22Rv1 (cell line): Measurements from ENCODE around the gene GRAMD1B.
"Not testable (repeated sequence)": the region's sequence is repeated elsewhere in the genome, so short reads cannot be mapped to it uniquely, and the experiment has no call there.

Experiments used
- H3K27ac ChIP-seq: fragments of 450-650 bp; 2 replicates; pipeline ENCODE4 v1.5.1; 2017
- ZFX ChIP-seq: fragments of 450-650 bp; IDR thresholded peaks from 2 replicates; pipeline ENCODE4 v1.6.1; 2017; ENCODE audit warnings: antibody characterized with exemption, borderline replicate concordance
- TF ChIP-seq, protein P1 (sequence below): fragments of 450-650 bp; IDR thresholded peaks from 2 replicates; pipeline ENCODE4 v1.5.1; 2017; ENCODE audit warnings: mild to moderate bottlenecking

GRAMD1B gene

GRCh38 chr11:123449436-123449835 lies 19.4 kb downstream of the GRAMD1B start:
- no peak overlapping the region for H3K27ac ChIP-seq
- TF ChIP-seq, protein P1, sequence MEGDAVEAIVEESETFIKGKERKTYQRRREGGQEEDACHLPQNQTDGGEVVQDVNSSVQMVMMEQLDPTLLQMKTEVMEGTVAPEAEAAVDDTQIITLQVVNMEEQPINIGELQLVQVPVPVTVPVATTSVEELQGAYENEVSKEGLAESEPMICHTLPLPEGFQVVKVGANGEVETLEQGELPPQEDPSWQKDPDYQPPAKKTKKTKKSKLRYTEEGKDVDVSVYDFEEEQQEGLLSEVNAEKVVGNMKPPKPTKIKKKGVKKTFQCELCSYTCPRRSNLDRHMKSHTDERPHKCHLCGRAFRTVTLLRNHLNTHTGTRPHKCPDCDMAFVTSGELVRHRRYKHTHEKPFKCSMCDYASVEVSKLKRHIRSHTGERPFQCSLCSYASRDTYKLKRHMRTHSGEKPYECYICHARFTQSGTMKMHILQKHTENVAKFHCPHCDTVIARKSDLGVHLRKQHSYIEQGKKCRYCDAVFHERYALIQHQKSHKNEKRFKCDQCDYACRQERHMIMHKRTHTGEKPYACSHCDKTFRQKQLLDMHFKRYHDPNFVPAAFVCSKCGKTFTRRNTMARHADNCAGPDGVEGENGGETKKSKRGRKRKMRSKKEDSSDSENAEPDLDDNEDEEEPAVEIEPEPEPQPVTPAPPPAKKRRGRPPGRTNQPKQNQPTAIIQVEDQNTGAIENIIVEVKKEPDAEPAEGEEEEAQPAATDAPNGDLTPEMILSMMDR, result no peak
- no peak for TF ChIP-seq ZFX

GRCh38 chr11:123450623-123451022 lies 20.6 kb downstream of the GRAMD1B start:
- no peak for TF ChIP-seq ZFX
- TF ChIP-seq, protein P1, result no peak
- H3K27ac ChIP-seq, result no peak overlapping the region

DNA sequence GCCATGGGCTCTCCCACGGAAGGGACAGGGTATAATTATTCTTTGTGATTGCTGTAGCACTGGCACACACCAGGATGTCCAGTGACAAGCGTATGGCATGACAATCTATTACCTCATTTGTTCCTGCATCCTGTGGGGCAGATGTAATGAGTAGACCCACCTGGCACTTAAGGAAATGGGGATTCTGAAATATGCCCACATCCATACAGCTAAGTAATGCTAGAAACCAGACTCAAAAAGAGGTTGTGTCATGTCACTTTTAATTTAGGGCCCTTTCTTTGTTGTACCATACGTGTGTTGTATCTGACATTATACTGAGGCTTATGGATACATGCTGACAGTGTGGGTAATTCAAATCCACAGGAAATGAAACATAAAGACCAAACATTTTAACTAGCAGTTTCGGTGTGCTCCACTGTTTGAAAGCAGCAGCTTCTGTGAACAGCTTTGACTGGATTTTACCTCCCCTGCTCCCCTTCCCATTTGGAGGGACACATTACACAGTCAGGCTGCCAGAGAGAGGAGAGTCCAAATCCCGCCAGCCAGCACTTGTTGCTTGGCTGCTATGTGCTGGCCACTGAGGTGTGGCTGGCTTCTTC lies 21.2 kb downstream of the GRAMD1B start:
- no peak overlapping the region for H3K27ac ChIP-seq
- TF ChIP-seq ZFX, result no peak
- TF ChIP-seq, protein P1, result no peak

DNA sequence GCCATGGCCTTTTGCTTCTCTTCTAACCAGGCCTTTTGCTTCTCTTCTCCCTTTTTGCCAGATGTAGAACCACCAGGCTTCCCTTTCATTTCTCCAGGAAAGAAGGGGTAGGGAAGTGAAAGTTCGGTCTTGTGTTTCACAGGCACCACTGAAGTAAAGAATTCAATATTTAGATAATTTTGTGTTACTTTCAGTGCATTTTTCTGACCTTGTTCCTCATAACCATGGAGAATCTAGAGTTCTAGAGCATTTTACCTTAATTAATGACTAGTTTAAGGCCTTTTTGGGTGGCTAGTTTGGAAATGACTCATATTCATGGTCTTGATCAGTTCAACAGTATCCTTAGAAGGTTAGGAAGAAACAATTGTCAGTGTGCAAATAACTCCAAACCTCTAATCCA lies 22.7 kb downstream of the GRAMD1B start:
- TF ChIP-seq ZFX, result no peak
- TF ChIP-seq, protein P1, result no peak

DNA sequence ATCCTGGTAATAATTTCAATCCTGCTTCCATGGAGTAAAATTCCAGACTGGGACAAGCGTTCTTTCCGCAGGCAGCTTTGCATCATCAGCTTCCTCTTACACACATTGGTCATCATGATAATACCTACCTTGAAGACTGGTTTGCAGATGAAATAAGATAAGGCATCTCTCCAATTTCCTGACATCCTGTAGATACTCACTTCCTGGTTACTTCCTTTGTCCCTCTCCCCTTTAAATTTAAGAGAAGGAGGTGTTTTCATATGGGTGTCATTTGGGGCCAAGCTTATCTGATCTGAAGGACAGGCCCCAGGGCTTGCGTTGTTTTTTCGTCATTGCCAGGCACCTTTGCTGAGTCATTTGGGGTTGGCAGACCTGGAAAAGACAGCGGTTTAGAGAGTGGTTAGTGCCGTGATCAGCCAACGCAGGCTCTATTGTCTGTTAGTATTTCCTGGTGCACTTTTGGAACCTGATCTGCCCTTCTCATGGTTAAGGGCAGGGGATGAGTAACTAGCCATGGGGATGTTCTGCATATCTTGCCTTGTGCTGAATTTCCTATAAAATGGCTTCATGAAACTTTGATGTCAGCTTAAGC lies 24.1 kb downstream of the GRAMD1B start:
- no peak overlapping the region for H3K27ac ChIP-seq
- TF ChIP-seq ZFX, result no peak

More for the DNA sequence above, 22.7 kb downstream of the GRAMD1B start:
- H3K27ac ChIP-seq, result no peak overlapping the region

DNA sequence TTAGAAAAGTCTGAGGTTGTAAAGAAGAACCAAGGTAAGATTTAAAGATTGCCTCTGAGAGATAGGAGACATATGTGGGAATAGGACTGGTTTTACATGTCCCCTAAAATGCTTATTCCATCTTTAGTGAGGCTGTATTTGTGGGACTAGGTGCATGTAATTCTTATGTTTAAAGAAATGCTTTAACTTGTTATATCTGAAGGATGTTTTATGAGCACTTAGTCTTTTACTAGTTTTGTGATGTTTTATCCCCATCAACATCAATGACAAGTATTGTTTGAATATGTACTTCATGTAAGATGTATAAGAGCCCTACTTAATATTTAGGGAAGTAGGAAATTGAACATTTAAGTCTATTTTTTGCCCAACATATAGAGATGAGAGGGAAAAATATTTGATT lies 24.7 kb downstream of the GRAMD1B start:
- H3K27ac ChIP-seq, result no peak overlapping the region
- TF ChIP-seq, protein P1, result no peak
- TF ChIP-seq ZFX, result no peak

GRCh38 chr11:123456448-123456847 lies 26.4 kb downstream of the GRAMD1B start:
- H3K27ac ChIP-seq, result not testable (repeated sequence)

GRCh38 chr11:123457187-123457770 lies 27.2 kb downstream of the GRAMD1B start:
- TF ChIP-seq ZFX, result no peak
- TF ChIP-seq, protein P1, result no peak
- H3K27ac ChIP-seq, result no peak overlapping the region
